Embryonic facial prominence (tissue), 1 donor: ENCODE measurements around the gene PDE8B.

Experiments used
- DNase-seq: peaks from one replicate; pipeline ENCODE4 v3.0.0-alpha.2; 2016; ENCODE audit errors: extremely low spot score

The PDE8B gene, protein sequence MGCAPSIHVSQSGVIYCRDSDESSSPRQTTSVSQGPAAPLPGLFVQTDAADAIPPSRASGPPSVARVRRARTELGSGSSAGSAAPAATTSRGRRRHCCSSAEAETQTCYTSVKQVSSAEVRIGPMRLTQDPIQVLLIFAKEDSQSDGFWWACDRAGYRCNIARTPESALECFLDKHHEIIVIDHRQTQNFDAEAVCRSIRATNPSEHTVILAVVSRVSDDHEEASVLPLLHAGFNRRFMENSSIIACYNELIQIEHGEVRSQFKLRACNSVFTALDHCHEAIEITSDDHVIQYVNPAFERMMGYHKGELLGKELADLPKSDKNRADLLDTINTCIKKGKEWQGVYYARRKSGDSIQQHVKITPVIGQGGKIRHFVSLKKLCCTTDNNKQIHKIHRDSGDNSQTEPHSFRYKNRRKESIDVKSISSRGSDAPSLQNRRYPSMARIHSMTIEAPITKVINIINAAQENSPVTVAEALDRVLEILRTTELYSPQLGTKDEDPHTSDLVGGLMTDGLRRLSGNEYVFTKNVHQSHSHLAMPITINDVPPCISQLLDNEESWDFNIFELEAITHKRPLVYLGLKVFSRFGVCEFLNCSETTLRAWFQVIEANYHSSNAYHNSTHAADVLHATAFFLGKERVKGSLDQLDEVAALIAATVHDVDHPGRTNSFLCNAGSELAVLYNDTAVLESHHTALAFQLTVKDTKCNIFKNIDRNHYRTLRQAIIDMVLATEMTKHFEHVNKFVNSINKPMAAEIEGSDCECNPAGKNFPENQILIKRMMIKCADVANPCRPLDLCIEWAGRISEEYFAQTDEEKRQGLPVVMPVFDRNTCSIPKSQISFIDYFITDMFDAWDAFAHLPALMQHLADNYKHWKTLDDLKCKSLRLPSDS

DNA sequence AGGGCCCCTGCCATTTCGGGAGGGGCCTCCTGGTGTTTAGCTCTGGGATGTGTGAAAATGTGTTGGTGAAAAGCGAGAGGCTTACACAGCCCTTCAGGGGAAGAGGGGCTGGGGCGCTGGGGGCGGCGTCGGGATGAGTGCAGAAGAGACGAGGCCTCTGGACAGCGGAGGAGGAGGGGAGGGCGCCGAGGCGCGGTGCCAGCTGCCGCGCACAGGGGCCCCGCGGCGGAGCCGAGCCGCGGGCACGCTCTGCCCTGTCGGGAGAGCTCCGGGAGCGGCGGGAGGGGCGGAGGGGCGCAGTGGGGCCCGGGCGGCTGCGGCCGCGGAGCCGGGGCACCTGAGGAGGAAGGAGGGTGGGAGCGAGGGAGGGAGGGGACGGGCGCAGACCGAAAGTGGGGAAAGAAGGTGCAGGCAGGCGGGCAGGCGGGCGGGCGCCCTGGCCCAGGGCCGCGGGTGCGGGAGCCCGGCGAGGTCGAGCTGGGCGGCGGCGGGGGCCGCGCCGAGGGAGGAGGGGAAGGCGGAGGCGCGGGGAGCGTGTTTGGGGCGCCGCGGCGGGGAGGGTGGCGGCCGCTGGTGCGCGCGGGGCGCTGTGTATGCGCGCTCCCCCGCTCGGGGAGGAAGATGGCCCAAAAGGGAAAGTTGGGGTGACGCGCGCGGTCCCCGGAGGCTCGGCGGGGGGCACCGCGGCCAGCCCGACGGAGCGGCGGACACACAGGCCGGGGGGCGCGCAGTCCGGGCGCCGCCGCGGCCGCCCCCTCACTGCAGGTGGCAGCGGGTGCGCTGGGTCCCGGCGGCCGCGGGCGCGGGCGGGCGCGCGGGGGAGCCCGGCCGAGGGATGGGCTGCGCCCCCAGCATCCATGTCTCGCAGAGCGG is at the start of gene PDE8B:
TSS of gene PDE8B (plus strand) at position 590 of the 873 bp plus-strand sequence. CDS start at position 836, 246 bp downstream.
- DNase-seq: no peak

DNA sequence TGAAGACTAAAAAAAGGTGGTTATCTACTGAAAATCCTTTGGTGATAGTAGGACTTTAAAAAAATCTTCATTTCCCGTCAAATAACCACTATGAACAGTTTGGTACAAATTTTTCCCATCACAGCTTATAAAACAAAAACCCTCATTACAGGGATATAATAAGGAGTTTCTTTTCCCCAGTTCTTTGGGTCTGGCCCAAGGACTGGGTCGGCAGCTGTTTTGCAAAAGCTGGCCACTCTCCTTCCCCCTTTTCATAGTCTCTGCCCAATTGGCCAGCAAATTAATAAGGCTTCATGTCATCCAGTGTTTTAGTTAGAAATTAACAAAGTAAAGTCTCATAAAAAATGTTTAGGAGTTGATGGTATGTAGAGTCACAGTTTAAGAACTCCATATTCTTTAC is 47.0 kb upstream of the PDE8B start:
- no peak for DNase-seq

DNA sequence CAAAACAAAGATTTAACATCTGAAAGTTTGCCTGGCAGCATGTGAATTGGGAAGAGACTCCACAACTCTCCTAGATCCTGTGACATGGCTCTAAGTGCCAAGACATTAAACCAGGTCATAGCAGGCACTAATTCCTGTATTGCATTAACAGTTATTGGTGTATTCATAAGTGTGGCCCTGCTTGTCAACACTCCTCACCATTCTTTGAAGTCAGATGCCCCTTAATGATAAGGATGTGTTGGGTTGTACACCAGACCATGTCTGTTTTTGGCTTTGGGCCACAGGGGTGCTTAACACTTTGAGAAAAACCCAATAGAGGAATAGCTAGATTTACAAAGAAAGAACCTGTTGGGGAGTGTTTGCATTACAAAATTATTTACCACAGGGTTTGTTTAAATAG is 43.4 kb upstream of the PDE8B start:
- no peak for DNase-seq

DNA sequence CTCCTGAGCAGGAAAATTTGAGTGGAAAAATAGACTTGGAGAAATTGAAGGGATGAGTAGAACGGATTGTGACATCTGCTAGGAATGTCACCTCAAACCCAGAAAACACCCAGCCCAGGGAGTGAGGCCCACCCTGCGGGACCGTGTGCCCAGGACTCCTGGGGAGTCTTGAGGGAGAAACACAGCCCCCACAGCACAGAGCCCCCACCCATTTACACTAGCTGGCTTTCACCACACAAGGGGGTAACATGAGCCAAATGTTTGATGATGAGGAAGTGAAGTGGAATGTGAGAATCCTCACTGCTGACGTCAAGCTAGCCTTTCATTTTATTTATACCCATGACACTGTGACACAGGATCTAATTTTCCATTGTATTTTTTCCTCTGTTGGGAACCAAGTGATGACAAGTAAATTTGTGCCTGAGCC is 42.8 kb upstream of the PDE8B start:
- no peak for DNase-seq

DNA sequence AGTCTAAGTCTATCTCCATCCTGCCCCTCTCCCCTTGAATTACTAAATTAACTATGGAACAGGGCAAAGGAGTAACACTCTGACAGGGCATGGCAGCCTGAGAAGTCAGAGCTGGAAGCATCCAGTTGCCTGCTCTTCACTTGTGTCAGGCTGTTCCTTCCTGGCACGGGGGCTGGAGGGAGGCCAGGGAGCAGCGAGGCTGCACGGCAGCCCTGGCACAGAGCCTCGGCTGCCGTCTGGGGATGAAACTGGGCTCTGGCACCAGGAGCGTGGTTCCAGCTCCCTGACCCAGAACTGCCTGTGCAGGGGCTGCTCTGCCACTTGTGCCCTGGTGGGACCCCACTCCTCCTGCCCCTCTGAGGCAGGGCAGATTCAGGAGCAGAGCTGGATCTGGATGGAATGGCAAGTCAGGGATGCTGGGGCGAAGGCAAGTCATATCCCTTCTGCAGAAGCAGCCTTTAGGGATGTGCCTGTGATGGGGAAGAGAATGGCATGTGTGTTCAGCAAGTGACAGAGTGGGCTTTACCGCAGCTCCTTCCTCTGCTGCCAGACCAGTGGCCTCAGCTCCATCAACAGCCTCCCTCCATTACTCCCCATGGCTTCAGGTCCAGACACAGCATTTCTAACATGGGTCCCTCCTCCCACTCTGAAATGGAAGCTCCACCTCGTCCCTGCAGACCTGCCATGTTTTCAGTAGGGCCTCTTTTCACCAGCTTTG is 42.2 kb upstream of the PDE8B start:
- DNase-seq: no peak

DNA sequence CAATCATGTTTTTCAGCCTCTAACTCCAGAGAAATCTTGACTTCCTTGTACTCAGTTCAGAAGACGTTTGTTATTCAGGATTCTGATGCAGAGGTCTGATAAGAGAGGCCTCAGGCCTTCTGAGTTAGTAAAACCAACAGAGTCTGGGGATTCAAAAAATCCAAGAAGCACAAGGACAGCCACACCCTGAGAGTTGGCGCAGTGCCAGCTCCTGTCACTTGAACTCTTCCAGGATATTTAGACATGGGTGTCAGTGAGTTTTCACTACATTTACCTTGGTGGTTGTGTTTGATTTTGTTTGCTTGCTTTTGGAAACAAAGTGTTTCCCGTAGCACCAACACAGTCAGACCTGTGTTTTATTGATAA is 41.6 kb upstream of the PDE8B start:
- DNase-seq: no peak

DNA sequence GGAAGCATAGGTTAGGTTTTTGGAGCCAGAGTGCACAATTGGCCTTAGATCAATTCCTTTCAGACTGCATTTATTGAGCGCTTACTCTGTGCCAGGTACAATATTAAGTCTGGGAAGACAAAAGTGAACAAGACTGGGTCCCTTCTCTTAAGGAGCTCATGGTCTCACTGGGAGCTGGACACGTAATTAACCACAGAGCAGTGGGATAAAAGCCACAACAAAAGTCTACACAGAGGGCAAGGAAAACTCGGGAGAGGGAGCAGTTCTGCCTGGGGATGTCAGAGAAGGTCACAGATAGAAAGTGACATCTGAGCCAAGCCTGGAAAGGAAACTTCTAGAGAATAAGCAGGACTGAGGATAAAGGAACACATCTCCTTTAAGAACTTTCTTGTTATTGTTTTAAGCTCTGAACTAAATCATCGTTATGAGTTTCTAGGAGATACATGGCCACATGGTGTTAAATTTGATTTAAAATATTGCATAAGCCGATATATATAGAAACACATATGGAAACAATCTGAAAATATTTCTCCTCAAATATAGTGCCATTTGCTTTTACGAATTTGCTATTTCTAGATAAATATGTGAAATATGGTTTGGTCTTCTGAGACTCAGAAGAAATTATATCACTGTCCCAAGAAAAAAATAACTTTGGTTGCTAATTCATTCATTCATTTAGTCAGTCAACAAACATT is 40.1 kb upstream of the PDE8B start:
- no peak for DNase-seq

DNA sequence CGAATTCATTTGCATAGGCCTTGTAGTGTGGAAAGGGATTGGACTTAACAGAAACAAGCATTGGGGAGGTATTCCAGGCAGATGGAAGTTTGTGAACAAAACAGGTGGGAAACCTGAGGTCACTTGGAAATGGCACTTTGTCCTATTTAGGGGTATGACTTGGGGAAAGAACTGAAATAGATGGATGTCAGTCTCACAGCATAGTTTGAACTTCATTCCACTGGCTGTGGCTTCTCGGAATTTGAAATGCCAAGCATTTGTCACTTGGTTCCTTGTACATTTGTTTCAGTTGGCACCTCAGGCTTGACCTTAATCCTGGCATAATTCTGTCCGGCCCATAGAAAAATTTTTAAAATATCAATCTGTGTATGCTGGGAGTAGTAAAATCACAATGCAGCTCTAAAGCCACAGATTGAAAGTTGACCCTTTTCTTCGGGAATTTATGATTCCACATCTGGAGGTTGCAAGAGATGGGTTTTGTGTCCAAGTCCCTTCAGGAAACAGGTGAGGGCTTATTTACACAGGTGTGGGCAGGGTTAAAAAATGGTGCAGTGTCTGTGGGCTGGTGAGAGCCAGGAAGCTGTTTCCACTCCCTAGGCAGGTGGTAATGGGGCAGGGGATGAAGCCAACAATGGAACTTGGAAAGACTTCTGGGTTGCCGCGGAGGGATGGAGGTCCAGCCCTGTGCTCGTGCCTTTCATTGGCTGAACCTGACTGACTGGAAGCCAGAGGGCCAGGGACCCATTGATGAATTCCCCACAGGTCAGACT is 39.2 kb upstream of the PDE8B start:
- no peak for DNase-seq

DNA sequence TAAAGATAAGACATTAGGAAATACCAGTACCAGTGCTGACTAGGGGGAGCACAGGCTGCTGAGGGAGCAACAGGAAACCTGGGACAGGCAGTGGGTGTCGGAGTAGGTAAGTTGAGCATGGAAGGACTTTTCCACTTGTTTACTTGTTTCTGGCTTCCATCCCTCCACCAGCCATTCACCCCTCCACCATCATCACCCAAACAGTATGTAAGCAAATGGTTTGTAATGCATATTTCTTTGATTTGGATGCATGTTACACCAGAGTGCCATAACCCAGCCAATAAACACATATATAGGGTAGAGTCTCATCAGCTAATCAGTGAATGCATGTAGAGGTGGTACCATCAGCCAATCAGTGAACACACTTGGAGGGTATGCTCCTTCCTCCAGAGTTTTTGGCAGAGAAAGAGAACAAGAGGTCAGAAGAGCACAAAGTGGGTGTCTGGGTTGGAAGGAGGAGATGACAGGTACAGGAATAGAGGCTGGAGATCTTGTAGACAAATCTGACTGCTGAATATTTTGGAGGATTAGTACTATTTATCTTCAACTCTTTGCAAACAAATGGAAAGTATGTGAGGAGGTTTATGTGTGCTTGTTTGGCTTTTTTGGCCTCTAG is 37.7 kb upstream of the PDE8B start:
- no peak for DNase-seq

DNA sequence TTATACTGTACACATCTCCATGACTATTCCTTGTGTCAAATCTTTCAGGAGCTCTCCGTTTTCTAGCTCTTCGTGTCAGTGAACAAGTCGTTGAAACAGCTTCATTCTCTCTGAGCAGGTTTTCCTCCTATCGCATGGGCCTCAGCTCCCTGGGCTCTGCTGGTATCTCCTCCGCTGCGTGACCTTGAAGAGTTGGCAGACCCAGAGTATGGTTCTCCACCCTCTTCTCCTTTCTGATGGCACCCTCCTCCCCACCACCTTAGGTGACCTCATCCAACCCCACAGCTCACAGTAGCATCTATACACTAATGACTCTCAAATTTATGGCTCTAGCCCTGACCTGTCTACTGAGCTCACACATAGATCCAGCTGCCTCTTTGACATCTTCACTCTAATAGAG is 36.0 kb upstream of the PDE8B start:
- no peak for DNase-seq

DNA sequence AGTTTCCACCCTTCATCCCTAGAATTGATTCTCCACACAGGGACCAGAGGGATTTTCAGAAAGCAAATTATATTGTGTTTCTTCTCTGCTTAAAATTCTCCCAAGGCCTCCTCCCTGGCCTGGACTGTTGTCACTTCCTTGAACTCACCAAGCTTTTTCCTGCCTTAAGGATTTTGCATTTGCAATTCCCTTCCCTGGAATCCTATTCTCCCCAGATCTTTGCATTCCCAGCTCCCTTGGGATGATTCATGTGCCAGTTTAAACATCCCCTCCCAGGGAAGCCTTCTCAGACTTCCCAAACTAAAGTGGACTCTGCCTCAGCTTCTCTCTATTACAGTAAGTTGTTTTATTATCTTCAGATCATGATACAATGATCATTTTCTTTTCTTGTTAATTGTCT is 35.2 kb upstream of the PDE8B start:
- DNase-seq: no peak

DNA sequence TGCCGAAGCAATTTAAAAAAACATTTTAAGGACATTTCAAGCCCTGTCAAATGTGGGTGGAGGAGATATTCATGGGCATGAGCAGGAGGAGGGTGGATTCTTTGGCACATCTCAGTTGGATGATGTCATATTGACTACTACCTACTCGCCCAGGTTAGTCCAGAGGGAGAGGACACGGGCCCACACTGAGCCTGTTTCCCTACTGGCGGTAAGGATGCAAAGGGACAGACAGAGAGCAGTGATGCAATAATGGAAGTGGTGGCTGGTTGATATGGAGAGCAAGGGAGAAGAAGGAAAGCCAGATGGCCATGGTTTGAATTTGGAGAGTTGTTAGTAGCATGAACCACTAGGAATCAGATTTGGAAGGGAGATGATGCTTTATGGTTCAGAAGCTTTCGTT is 34.1 kb upstream of the PDE8B start:
- DNase-seq: no peak

DNA sequence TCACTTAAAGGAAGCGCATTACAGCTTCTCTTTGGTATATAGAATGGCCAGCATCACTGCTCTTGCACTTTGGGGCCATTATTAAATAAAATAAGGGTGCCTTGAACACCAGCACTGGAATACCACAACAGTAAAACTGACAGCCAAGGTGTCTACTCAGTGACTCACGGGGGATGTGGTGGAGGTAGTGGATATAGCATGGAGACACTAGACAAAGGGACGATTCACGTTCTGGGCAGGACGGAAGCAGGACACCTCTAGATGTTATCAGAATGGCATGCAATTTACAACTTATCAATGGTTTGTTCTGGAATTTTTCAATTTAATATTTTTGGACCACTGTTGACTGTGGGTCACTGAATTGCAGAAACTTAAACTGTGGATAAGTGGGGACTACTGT is 32.9 kb upstream of the PDE8B start:
- no peak for DNase-seq

DNA sequence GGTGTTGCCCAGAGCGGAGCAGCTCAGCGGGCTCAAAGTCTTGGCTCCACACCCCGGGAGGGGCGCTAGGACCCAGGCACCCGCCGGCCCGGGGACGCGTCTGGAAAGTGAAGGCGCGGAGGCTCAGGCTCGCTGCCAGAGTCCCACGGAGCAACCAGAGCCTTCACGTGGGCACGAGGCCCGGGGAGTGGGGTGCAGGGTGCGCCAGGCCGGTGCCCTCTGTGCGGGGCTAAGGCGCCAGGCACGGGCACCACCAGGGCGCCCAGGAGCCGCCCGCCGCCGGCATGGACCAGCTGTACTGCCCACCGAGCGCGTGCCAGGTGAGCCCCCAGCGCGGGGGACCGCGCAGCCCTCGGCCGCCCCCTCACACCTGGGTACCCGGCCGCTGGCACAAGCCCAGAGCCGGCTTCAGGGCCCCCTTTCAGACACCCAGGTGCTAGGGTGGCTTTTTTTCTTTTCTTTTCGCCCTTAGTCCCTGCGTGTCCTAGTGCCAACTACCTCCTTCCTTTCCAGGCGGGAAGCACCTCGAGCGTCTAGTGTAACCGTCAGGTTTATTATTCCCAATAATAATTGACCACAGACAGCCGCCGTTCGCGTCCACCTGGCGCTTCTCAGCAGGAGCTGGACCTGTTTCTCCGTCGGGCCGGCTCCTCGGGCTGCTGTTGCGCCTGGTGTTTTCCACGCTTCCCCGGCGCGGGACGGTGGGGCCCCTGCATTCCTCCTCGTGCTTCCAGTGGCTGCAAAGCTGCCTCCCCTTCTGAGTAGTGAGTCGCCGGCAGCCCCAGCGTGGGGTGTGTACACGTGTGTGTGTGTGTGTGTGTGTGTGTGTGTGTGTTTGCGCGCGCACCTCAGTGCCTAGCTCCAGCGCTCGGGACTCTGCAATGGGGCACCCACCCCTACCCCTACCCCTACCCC is 30.1 kb upstream of the PDE8B start:
- no peak for DNase-seq

DNA sequence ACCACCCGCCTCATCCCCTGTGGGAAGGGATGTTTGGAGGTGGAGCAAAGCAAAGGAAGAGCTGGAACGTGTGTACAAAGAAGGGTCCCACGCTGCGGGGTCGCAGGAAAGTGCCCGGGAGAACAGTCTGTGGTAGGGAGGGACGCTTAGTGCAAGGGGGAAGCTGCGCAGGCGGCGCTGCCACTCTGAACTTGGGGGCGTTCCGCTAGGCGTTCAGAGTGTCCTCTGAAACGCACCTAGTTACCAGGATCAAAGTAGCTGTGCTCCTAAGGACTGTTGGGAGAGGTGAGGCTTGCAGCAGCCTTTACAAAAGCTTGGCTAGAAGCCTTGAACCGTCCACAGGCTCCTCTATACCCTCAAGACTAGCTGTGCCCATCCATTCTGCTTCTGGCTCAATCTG is 29.3 kb upstream of the PDE8B start:
- DNase-seq: no peak

DNA sequence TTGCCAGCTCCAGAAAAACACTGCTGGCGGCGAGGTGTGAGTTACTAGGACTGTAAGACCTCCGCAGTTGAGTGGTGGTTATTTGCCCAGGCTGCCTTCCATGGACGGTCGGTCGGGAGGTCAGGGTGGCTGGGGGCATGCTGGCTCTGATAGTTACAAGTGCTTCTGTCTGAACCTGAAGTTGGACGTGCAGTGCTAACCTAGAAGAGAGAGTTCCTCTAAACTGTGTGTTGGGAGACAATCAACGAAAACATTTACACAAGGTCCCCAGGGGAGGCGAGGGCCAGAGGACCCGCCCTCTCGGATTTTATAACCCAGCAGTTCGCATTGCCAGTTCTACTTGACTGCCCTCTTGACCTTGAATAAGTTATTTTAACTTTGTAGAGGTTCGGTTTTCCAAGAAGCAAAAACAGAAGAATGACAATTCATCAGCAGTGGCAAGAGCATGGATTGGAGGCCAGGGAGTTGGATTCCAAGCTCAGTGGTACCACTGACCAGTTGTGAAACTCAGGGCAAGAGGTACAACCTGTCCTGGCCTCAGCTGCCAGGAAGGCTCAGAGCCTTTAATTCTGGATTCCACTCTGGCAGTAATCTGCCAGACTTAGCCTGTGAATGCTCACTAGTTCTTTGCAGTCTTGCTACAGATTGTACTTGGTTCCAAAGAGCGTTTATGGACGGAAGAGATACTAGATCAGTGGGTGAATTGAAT is 28.7 kb upstream of the PDE8B start:
- DNase-seq: no peak

DNA sequence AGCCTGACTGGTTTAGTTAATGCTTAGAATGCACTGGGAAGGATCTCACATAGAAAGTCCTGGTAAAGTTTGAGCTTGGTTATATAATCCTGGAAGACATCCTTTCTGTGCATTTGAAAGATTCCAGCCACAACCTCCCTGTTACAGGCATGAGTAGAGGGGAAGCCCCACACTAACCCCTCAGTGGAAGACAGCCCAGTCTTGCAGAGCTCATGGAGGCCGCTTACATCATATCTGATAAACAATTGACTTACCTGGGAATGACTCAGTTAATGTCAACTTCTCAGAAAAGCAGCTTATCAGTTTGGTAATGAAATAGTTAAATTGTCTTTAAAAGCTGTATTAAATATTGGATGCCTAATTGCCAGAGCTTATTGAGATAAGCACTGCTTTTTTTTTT is 28.1 kb upstream of the PDE8B start:
- DNase-seq: no peak
